ENCODE results near the gene ABLIM1. TPM values are rescaled to one million over a fixed set of nuclear protein-coding genes. Genes with fewer than 3 reads are reported as not detected.

ABLIM1 gene
- total RNA-seq, 2 donors from 2014 or later, result 359 to 404 TPM

DNA sequence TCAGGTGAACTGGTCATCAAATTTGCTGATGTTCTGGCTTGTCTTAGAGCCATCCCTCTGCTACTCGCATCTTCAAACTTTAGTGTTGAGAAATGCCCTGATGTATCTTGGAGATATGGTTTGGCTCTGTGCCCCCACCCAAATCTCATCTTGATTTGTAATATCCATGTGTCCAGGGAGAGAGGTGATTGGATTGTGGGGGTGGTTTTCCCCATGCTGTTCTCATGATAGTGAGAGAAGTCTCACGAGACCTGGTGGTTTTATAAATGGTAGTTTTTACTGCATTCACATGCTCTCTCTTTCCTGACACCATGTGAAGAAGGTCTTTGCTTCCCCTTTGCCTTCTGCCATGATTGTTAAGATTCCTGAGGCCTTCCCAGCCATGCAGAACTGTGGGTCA is 179.8 kb downstream of the ABLIM1 start:
- TF ChIP-seq CTCF (IDR thresholded peaks at IDR 0.05), result no peak
- peaks cover 0 to 59% of the 10 kb centered on the region in 2 donors for H3K4me1 ChIP-seq
- no peaks in the 10 kb centered on the region for H3K9me3 ChIP-seq
- peaks cover 4% of the 10 kb centered on the region for H3K36me3 ChIP-seq
- no peaks in the 10 kb centered on the region for H3K27me3 ChIP-seq
- H3K4me3 ChIP-seq, result no peak overlapping the region
- DNase-seq (ENCODE audit: low spot score), result no peak
- peak overlapping the region; percentile 75 to 87 for H3K27ac ChIP-seq

DNA sequence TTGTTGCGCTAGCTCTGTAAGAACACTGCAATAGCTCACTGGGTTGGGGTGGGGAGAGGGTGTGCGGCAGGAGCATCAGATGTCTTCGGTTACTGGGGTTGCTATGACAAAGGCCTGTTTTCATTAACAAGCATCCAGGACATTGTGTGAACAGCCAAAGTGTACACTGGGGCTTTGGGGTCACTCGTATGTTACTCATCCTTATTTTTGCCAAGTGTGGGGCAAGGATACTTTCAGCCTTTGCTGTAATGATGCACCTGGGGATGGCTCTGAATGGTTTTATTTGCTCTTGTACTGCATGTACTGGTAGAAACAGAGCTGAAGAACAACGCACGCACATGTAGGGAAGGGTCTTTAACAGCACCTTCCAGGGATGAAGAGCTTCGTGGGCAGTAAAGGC is 180.8 kb downstream of the ABLIM1 start:
- H3K27me3 ChIP-seq, result no peaks in the 10 kb centered on the region
- H3K9me3 ChIP-seq, result no peaks in the 10 kb centered on the region
- peaks cover 0 to 49% of the 10 kb centered on the region in 2 donors for H3K4me1 ChIP-seq
- peak; percentile 88 for DNase-seq (ENCODE audit: low spot score)
- TF ChIP-seq CTCF (IDR thresholded peaks at IDR 0.05), result no peak
- H3K4me3 ChIP-seq, result no peak overlapping the region
- peaks cover 8% of the 10 kb centered on the region for H3K36me3 ChIP-seq
- peak overlapping the region; percentile 75 to 87 for H3K27ac ChIP-seq

- Histone ChIP-seq H3K4me3 (no peak overlapping the region), H3K27me3 (no peaks in the 10 kb centered on the region), H3K4me1 (peaks cover 0 to 28% of the 10 kb centered on the region in 2 donors), H3K9me3 (no peaks in the 10 kb centered on the region), H3K36me3 (peaks cover 21% of the 10 kb centered on the region), H3K27ac (peak overlapping the region; percentile 75 to 87)
- DNase-seq (ENCODE audit: low spot score), result no peak
- no peak for TF ChIP-seq CTCF (IDR thresholded peaks at IDR 0.05)
These were observed 183.1 kb downstream of the ABLIM1 start for GRCh38 chr10:114474989-114475388.

DNA sequence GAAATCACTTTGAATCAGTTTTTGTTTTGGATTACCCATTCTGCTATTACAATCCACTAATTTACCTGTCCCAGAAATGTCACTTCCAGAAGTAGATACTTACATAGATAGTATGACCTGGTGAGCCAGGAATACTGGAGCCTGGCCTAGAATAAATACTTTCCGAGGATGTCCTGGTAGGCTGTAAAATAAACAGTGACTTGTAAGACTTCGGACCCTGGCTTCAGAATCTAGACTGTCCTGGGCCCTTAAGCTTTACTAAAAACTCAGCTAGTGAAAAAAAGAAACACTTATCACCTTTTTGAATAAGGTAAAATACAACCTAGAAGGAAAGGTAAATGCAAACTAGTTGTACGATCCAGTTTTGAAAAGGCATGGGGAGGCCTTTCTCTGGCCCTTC is 184.3 kb downstream of the ABLIM1 start:
- no peaks in the 10 kb centered on the region for H3K27me3 ChIP-seq
- peaks cover 0 to 16% of the 10 kb centered on the region in 2 donors for H3K4me1 ChIP-seq
- no peaks in the 10 kb centered on the region for H3K9me3 ChIP-seq
- no peak for TF ChIP-seq CTCF (IDR thresholded peaks at IDR 0.05)
- DNase-seq (ENCODE audit: low spot score), result no peak
- H3K27ac ChIP-seq, result peak overlapping the region; percentile 75 to 87
- peaks cover 32% of the 10 kb centered on the region for H3K36me3 ChIP-seq
- no peak overlapping the region for H3K4me3 ChIP-seq

DNA sequence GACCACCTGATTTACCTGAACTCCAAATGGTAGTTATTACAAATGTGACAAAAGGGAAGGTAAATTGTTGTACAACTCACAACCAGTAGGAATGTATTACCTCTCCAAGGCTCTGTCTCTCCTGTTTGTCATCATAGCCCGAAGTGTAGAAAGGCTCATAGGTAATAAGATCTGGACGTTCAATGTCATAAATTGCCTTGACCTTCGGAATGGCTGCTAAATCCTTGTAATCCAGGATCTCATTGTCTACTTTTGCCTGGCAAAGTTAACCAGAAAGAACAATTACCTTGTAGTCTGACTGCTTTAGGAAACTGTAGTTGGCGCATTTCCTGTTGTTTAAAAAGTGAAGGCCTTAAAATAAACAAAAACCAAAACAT is 185.2 kb downstream of the ABLIM1 start:
- H3K9me3 ChIP-seq, result no peaks in the 10 kb centered on the region
- no peak for DNase-seq (ENCODE audit: low spot score)
- H3K4me1 ChIP-seq, result peaks cover 0 to 16% of the 10 kb centered on the region in 2 donors
- peak overlapping the region in 1 of 2 donors; percentile 56 for H3K27ac ChIP-seq
- no peak for TF ChIP-seq CTCF (IDR thresholded peaks at IDR 0.05)
- H3K36me3 ChIP-seq, result peaks cover 39% of the 10 kb centered on the region
- no peaks in the 10 kb centered on the region for H3K27me3 ChIP-seq
- H3K4me3 ChIP-seq, result no peak overlapping the region
